GM12878 (cell line): ENCODE data around the gene KCNH6. TPM values are rescaled to one million over a fixed set of nuclear protein-coding genes. Genes with fewer than 3 reads are reported as not detected.

Experiments used
- ATAC-seq: fragments of 200-7000 bp; cut with Tn5 transposase; 3 replicates; pipeline ENCODE4 v1.9.1; 2020; ENCODE audit warnings: mild to moderate bottlenecking, moderate library complexity
- BruUV-seq: library from RNA; stranded (reverse); fragments of 400-500 nt; replicated peaks from 2 replicates; lab custom pipeline; 2021; lab: Mats Ljungman, UMichigan
- CTCF ChIA-PET: fragments of 300-600 bp; sonication (Branson Sonifier 250); formaldehyde crosslinking; extraction: SDS; loops from one replicate; lab custom pipeline; 2021; ENCODE audit warnings: inconsistent platforms; lab: Yijun Ruan, JAX
- POLR2A ChIA-PET: fragments of 350-600 bp; formaldehyde crosslinking; extraction: SDS; loops from one replicate; lab custom pipeline; 2021; ENCODE audit warnings: inconsistent platforms; lab: Charles Lee
- RAD21 ChIA-PET: fragments of 300-600 bp; sonication (Branson Sonifier 250); formaldehyde crosslinking; loops from one replicate; lab custom pipeline; 2023; ENCODE audit warnings: antibody characterized with exemption; ENCODE audit not compliant: unreplicated experiment; lab: Charles Lee
- SMC1A ChIA-PET: fragments of 300-600 bp; sonication (Branson Sonifier 250); formaldehyde crosslinking; loops from one replicate; lab custom pipeline; 2023; ENCODE audit not compliant: unreplicated experiment, uncharacterized antibody; lab: Charles Lee
- DNase-seq: peaks from one replicate; pipeline ENCODE4 v3.0.0-alpha.2; 2011; ENCODE audit warnings: low read depth, low spot score
- FAIRE-seq: peaks from 3 replicates; lab custom pipeline; 2011; peaks lifted over from hg19 to GRCh38; lab: Jason Lieb, UNC
- H2AFZ ChIP-seq: 2 replicates; pipeline ENCODE4 v1.6.0; 2011; ENCODE audit warnings: low read depth, low read length, control low read depth; ENCODE audit not compliant: control insufficient read depth
- H3K27ac ChIP-seq: 2 replicates; pipeline ENCODE4 v1.5.1; 2011; ENCODE audit warnings: control low read depth; ENCODE audit not compliant: control insufficient read depth, insufficient read depth
- H3K27me3 ChIP-seq, 2 experiments: replicated peaks in 1 of 2; 2 replicates each; pipeline versions ENCODE4 v1.6.0 to v1.6.1; 2011; ENCODE audit warnings: low read length in 1 of 2; ENCODE audit not compliant: control insufficient read depth in 2 of 2, insufficient read depth in 2 of 2
- H3K36me3 ChIP-seq, 2 experiments: 2 replicates each; pipeline ENCODE4 v1.5.1; 2011; ENCODE audit warnings: low read length in 1 of 2; ENCODE audit not compliant: control insufficient read depth in 2 of 2, insufficient read depth in 2 of 2
- H3K4me1 ChIP-seq: 2 replicates; pipeline ENCODE4 v1.6.1; 2011; ENCODE audit warnings: mild to moderate bottlenecking, low read length, moderate library complexity, mixed read lengths; ENCODE audit not compliant: control insufficient read depth, insufficient read depth
- H3K4me2 ChIP-seq: 2 replicates; pipeline ENCODE4 v1.6.0; 2011; ENCODE audit warnings: control low read depth; ENCODE audit not compliant: control insufficient read depth, insufficient read depth
- H3K4me3 ChIP-seq: fragments of 200-600 bp; sonication (generic); 2 replicates; pipeline ENCODE4 v1.5.1; 2016
- H3K79me2 ChIP-seq: 2 replicates; pipeline ENCODE4 v1.6.0; 2011; ENCODE audit warnings: low read length; ENCODE audit not compliant: control insufficient read depth, insufficient read depth
- H3K9ac ChIP-seq: 2 replicates; pipeline ENCODE4 v1.8.0; 2011; ENCODE audit warnings: low read length, control low read depth, mixed read lengths; ENCODE audit not compliant: control insufficient read depth, insufficient read depth
- H3K9me3 ChIP-seq: replicated peaks from 3 replicates; pipeline ENCODE4 v1.5.1; 2011; ENCODE audit warnings: mild to moderate bottlenecking, low read length; ENCODE audit not compliant: control insufficient read depth, insufficient read depth
- H4K20me1 ChIP-seq: 2 replicates; pipeline ENCODE4 v1.6.0; 2011; ENCODE audit not compliant: control insufficient read depth, insufficient read depth
- BACH1 ChIP-seq: fragments of 450-650 bp; IDR thresholded peaks from 2 replicates; pipeline ENCODE4 v1.6.1; 2017; ENCODE audit warnings: mild to moderate bottlenecking, borderline replicate concordance
- HDAC2 ChIP-seq: fragments of 200-600 bp; sonication (generic); IDR thresholded peaks from 2 replicates; pipeline ENCODE4 v1.6.1; 2017
- IKZF1 ChIP-seq: fragments of 450-650 bp; conservative IDR thresholded peaks from 2 replicates; pipeline ENCODE4 v1.6.1; 2017; ENCODE audit warnings: antibody characterized with exemption, mild to moderate bottlenecking
- MYB ChIP-seq: fragments of 150-350 bp; IDR thresholded peaks from 2 replicates; pipeline ENCODE4 v1.6.1; 2014; ENCODE audit warnings: mild to moderate bottlenecking, low read depth, low read length, borderline replicate concordance
- MYC ChIP-seq: IDR thresholded peaks from 2 replicates; pipeline ENCODE4 v1.6.1; 2011; ENCODE audit warnings: mild to moderate bottlenecking, low read length, moderate library complexity, inconsistent platforms; ENCODE audit not compliant: insufficient read depth, insufficient replicate concordance, insufficient read length, severe bottlenecking
- POLR2AphosphoS5 ChIP-seq: IDR thresholded peaks from 2 replicates; pipeline ENCODE4 v1.6.1; 2011; ENCODE audit warnings: mild to moderate bottlenecking, low read length, inconsistent platforms
- TBL1XR1 ChIP-seq: IDR thresholded peaks from 2 replicates; pipeline ENCODE4 v1.6.1; 2012; ENCODE audit warnings: low read depth, low read length, improper control_type of control experiment
- ZNF384 ChIP-seq: IDR thresholded peaks from 2 replicates; pipeline ENCODE4 v1.6.1; 2012; ENCODE audit warnings: low read depth, mild to moderate bottlenecking, low read length, improper control_type of control experiment, borderline replicate concordance
- WGBS: methylation state at CpG from one replicate; pipeline ENCODE4 v1.1.6; 2016; ENCODE audit warnings: low lambda C conversion rate; ENCODE audit not compliant: insufficient replicate concordance, insufficient coverage; ENCODE audit errors: missing lambda C conversion rate; 5-methylcytosine and 5-hydroxymethylcytosine counted together
- in situ Hi-C: fragments of 300-500 bp; cut with MboI; formaldehyde crosslinking; loops from 9 replicates; pipeline ENCODE4 v1.14.3; 2018; ENCODE audit warnings: mixed read lengths
- intact Hi-C: fragments of 100-400 bp; cut with micrococcal nuclease; formaldehyde crosslinking; loops from one replicate; pipeline ENCODE4 v1.14.2; 2022; ENCODE audit not compliant: unreplicated experiment
- polyA plus RNA-seq, 11 experiments: library from polyadenylated mRNA; depleted of rRNA in 4 of 11; unstranded in 6 of 11; stranded (reverse) in 5 of 11; fragments of >200 nt; fragmentation: Nextera tagmentation in 4 of 11; fragmentation: Illumina TruSeq in 1 of 11; extraction: Ambion mirVana in 4 of 11; extraction: Trizol in 1 of 11; gene quantifications; 1 replicate in 1 of 11; 2 replicates in 10 of 11; pipeline versions ENCODE4 v1.2.1 to v1.2.3, GENCODE V29; 2011 to 2016; ENCODE audit warnings: inconsistent platforms in 2 of 11, missing spikeins in 2 of 11, low read depth in 1 of 11
- total RNA-seq, 4 experiments: library from RNA; depleted of rRNA in 3 of 4; stranded (reverse); fragments of >200 nt in 3 of 4; fragmentation: Illumina TruSeq in 1 of 4; extraction: Trizol in 1 of 4; gene quantifications; 2 replicates each; pipeline versions ENCODE4 v1.2.1 to v1.2.3, GENCODE V29; 2013 to 2021
- TF ChIP-seq, protein P1 (sequence below): IDR thresholded peaks from 2 replicates; pipeline ENCODE4 v1.6.1; 2012; ENCODE audit warnings: low read depth, low read length, improper control_type of control experiment
- TF ChIP-seq, protein P2 (sequence below): fragments of 450-650 bp; IDR thresholded peaks from 2 replicates; pipeline ENCODE4 v1.6.1; 2017; ENCODE audit warnings: mild to moderate bottlenecking
- TF ChIP-seq, protein P3 (sequence below): IDR thresholded peaks from 2 replicates; pipeline ENCODE4 v1.6.1; 2012; ENCODE audit warnings: mild to moderate bottlenecking, low read depth, low read length
- TF ChIP-seq, protein P4 (sequence below): fragments of 450-650 bp; formaldehyde crosslinking; IDR thresholded peaks from 2 replicates; pipeline ENCODE4 v1.4.0; 2020; ENCODE audit warnings: mild to moderate bottlenecking, moderate library complexity

KCNH6 gene
- total and polyA plus RNA-seq, 10 of the 15 experiments (the other 5 are each of a cell fraction or from before 2014, with no cell fraction given): not detected

DNA sequence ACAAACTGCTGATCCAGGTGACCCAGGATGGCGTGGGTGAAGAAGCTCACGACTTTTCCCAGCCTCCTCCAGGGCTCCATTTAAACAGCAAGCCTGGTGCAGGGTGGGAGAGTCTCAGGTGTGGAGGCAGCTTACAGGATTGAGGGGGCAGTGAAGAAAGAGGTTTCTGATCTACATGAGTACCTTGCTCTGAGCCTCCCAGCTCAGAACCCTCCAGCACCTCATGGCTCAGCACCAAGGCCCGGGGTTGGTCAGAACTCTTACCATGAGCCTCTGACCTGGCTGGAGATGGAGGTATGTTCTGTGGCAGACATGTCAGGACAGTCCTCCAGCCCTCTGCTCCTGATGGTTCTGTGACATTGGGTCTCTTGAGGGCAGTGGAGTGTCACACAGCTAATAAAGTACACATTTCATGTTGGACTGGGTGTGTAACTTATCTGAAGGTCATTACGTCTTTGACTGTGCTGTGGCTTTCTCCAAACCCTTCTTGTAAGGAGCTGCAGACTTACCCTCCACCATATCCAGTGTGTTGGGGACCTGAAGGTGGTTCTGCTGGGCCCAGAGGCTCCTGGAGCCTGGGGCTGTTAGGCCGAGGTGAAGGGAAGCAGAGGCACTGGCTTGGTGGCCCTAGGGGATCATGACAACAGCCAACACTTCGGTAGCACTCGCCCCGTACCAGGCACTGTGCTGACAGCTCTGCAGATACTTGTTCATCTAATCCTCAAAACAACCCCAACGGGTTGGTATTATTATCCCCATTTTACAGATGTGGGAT is 23.3 kb downstream of the KCNH6 start:
- Histone ChIP-seq H3K4me1 (peaks cover 8% of the 10 kb centered on the region), H4K20me1 (no peaks in the 10 kb centered on the region), H3K27ac (no peak overlapping the region), H3K27me3 (no peaks in the 10 kb centered on the region), H3K4me3 (no peak overlapping the region), H3K4me2 (no peak overlapping the region), H3K79me2 (peaks cover 19% of the 10 kb centered on the region), H3K9me3 (no peaks in the 10 kb centered on the region), H2AFZ (no peak overlapping the region), H3K36me3 (no peaks in the 10 kb centered on the region), H3K9ac (no peak overlapping the region)
- SMC1A ChIA-PET: interaction anchor here (1.0 kb wide), 1 partner anchor 65 kb away, joined by 3 read pairs; no protein-coding TSS in a partner anchor
- intact Hi-C loops: no loop called here
- RAD21 ChIA-PET: interaction anchor here (0.7 kb wide), 1 partner anchor 39 kb away, joined by 3 read pairs; no protein-coding TSS in a partner anchor
- no TSS peak for BruUV-seq
- CTCF ChIA-PET: interaction anchor here (0.7 to 1.3 kb wide), 2 partner anchors 10 to 14 kb away, joined by 3 read pairs; no protein-coding TSS in a partner anchor
- POLR2A ChIA-PET: no interaction called here
- ATAC-seq (no peak), FAIRE-seq (no peak), DNase-seq (no peak)
- in situ Hi-C loops: no loop called here
- 70% methylated on average over 9 of the region's 9 CpGs for WGBS
- no peak for TF ChIP-seq HDAC2
- TF ChIP-seq TBL1XR1: no peak
- no peak for TF ChIP-seq POLR2AphosphoS5
- TF ChIP-seq, protein P1, sequence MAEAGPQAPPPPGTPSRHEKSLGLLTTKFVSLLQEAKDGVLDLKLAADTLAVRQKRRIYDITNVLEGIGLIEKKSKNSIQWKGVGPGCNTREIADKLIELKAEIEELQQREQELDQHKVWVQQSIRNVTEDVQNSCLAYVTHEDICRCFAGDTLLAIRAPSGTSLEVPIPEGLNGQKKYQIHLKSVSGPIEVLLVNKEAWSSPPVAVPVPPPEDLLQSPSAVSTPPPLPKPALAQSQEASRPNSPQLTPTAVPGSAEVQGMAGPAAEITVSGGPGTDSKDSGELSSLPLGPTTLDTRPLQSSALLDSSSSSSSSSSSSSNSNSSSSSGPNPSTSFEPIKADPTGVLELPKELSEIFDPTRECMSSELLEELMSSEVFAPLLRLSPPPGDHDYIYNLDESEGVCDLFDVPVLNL: no peak
- TF ChIP-seq BACH1: no peak
- no peak for TF ChIP-seq MYC
- TF ChIP-seq, protein P2, sequence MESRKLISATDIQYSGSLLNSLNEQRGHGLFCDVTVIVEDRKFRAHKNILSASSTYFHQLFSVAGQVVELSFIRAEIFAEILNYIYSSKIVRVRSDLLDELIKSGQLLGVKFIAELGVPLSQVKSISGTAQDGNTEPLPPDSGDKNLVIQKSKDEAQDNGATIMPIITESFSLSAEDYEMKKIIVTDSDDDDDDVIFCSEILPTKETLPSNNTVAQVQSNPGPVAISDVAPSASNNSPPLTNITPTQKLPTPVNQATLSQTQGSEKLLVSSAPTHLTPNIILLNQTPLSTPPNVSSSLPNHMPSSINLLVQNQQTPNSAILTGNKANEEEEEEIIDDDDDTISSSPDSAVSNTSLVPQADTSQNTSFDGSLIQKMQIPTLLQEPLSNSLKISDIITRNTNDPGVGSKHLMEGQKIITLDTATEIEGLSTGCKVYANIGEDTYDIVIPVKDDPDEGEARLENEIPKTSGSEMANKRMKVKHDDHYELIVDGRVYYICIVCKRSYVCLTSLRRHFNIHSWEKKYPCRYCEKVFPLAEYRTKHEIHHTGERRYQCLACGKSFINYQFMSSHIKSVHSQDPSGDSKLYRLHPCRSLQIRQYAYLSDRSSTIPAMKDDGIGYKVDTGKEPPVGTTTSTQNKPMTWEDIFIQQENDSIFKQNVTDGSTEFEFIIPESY: no peak
- TF ChIP-seq, protein P3, sequence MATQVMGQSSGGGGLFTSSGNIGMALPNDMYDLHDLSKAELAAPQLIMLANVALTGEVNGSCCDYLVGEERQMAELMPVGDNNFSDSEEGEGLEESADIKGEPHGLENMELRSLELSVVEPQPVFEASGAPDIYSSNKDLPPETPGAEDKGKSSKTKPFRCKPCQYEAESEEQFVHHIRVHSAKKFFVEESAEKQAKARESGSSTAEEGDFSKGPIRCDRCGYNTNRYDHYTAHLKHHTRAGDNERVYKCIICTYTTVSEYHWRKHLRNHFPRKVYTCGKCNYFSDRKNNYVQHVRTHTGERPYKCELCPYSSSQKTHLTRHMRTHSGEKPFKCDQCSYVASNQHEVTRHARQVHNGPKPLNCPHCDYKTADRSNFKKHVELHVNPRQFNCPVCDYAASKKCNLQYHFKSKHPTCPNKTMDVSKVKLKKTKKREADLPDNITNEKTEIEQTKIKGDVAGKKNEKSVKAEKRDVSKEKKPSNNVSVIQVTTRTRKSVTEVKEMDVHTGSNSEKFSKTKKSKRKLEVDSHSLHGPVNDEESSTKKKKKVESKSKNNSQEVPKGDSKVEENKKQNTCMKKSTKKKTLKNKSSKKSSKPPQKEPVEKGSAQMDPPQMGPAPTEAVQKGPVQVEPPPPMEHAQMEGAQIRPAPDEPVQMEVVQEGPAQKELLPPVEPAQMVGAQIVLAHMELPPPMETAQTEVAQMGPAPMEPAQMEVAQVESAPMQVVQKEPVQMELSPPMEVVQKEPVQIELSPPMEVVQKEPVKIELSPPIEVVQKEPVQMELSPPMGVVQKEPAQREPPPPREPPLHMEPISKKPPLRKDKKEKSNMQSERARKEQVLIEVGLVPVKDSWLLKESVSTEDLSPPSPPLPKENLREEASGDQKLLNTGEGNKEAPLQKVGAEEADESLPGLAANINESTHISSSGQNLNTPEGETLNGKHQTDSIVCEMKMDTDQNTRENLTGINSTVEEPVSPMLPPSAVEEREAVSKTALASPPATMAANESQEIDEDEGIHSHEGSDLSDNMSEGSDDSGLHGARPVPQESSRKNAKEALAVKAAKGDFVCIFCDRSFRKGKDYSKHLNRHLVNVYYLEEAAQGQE: no peak
- TF ChIP-seq, protein P4, sequence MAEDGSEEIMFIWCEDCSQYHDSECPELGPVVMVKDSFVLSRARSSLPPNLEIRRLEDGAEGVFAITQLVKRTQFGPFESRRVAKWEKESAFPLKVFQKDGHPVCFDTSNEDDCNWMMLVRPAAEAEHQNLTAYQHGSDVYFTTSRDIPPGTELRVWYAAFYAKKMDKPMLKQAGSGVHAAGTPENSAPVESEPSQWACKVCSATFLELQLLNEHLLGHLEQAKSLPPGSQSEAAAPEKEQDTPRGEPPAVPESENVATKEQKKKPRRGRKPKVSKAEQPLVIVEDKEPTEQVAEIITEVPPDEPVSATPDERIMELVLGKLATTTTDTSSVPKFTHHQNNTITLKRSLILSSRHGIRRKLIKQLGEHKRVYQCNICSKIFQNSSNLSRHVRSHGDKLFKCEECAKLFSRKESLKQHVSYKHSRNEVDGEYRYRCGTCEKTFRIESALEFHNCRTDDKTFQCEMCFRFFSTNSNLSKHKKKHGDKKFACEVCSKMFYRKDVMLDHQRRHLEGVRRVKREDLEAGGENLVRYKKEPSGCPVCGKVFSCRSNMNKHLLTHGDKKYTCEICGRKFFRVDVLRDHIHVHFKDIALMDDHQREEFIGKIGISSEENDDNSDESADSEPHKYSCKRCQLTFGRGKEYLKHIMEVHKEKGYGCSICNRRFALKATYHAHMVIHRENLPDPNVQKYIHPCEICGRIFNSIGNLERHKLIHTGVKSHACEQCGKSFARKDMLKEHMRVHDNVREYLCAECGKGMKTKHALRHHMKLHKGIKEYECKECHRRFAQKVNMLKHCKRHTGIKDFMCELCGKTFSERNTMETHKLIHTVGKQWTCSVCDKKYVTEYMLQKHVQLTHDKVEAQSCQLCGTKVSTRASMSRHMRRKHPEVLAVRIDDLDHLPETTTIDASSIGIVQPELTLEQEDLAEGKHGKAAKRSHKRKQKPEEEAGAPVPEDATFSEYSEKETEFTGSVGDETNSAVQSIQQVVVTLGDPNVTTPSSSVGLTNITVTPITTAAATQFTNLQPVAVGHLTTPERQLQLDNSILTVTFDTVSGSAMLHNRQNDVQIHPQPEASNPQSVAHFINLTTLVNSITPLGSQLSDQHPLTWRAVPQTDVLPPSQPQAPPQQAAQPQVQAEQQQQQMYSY: no peak
- TF ChIP-seq MYB: no peak
- no peak for TF ChIP-seq ZNF384
- TF ChIP-seq IKZF1: no peak
